Uterus (tissue), 2 donors: Measurements from ENCODE around the gene S100A4.

ENCODE experiments used
- CTCF ChIP-seq, 4 experiments: fragments of 200-600 bp in 2 of 4; fragments of 450-650 bp in 2 of 4; sonication (generic) in 2 of 4; IDR thresholded peaks; one replicate each; pipeline ENCODE4 v1.5.1; 2016 to 2019; ENCODE audit warnings: antibody characterized with exemption in 4 of 4, mild to moderate bottlenecking in 2 of 4, moderate library complexity in 1 of 4
- POLR2A ChIP-seq, 2 donors: fragments of 450-650 bp; IDR thresholded peaks; one replicate each; pipeline ENCODE4 v1.6.1; 2016; ENCODE audit warnings: antibody characterized with exemption in 2 of 2, mild to moderate bottlenecking in 1 of 2, moderate library complexity in 1 of 2

- TF ChIP-seq CTCF (IDR thresholded peaks at IDR 0.05) (no peak), POLR2A (IDR thresholded peaks at IDR 0.05) (no peak)
Measured at GRCh38 chr1:153578490-153578889, 32.9 kb upstream of the S100A4 start.
